Measurements from ENCODE around the gene ITGAD. TPM values are rescaled to one million over a fixed set of nuclear protein-coding genes. Genes with fewer than 3 reads are reported as not detected.
A peak's percentile ranks its signal among the peaks of the same experiment; 100 is the strongest.

The ITGAD gene
- polyA plus RNA-seq, 1 of the 3 experiments (the other 2 are of a cell fraction): not detected

GRCh38 chr16:31355431-31356100 is 37.6 kb upstream of the ITGAD start (continued):
- TF ChIP-seq ZBTB33 (IDR thresholded peaks at IDR 0.05; ENCODE audit: borderline replicate concordance, low read depth) (no peak), FOXJ3 (CRISPR knock-in tag; IDR thresholded peaks at IDR 0.05) (no peak), EZH2phosphoT487 (IDR thresholded peaks at IDR 0.05; ENCODE audit: borderline replicate concordance, low read depth) (no peak)

DNA sequence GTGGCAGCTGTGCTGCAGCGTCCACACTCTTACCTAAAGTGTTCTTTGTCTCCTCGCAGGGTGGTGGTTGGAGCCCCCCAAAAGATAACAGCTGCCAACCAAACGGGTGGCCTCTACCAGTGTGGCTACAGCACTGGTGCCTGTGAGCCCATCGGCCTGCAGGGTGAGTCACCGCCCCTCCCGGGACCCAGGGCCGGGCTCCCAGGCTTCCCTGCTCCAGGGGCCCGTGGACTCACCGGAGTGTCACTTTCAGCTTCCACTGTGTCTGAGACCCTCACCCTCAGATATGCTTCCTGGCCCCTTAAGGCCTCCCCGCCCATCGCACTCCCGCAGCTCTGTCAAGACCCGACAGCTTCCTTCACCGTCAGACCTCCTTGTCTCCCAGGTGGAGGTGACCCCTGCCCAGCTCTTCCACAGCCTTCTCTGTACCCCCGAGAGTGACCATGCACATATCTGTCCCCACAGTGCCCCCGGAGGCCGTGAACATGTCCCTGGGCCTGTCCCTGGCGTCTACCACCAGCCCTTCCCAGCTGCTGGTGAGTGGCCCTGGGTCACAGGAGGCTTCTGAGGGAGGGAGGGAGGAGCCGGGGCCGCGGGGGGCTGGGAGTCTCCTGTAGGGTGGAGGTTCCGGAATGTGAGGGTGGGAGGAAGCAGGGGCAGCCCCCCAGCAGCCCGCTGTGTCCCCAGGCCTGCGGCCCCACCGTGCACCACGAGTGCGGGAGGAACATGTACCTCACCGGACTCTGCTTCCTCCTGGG is 36.4 kb upstream of the ITGAD start:
- TF ChIP-seq FOSL2 (IDR thresholded peaks at IDR 0.05; ENCODE audit: borderline replicate concordance, low read depth) (0 out of 2 replicates have a peak, but pooled peaks have one; percentile 10), RXRA (IDR thresholded peaks at IDR 0.05; ENCODE audit: borderline replicate concordance, low read depth) (no peak)
- ChIA-PET POLR2A (no interaction called here), CTCF (no interaction called here)

GRCh38 chr16:31357324-31358109 is 35.6 kb upstream of the ITGAD start:
- 58% methylated on average over 17 of the region's 18 CpGs for WGBS (ENCODE audit: low lambda C conversion rate)
- Histone ChIP-seq H3K9ac (no peak overlapping the region), H3K27ac (ENCODE audit: low read depth in 2 of 2, low read length in 1 of 2) (no peak overlapping the region), H4K20me1 (ENCODE audit: insufficient read depth) (no peaks in the 10 kb centered on the region), H3K79me2 (ENCODE audit: insufficient read depth) (no peaks in the 10 kb centered on the region), H3K9me3 (no peaks in the 10 kb centered on the region), H3F3A (replicated peaks; ENCODE audit: insufficient read depth) (no peaks in the 10 kb centered on the region), H3K9me2 (no peaks in the 10 kb centered on the region), H3K4me1 (ENCODE audit: control insufficient read depth in 1 of 2, insufficient read depth in 2 of 2, low read depth in 1 of 2, low read length in 1 of 2) (no peaks in the 10 kb centered on the region), H2AFZ (ENCODE audit: low read depth) (no peak overlapping the region), H3K4me2 (no peak overlapping the region), H3K27me3 (ENCODE audit: insufficient read depth) (peaks cover 23% of the 10 kb centered on the region), H3K36me3 (replicated peaks in 1 of 2; ENCODE audit: control insufficient read depth in 1 of 2, insufficient read depth in 2 of 2, low read length in 1 of 2) (no peaks in the 10 kb centered on the region), H3K4me3 (ENCODE audit: low read depth in 2 of 2, low read length in 1 of 2) (no peak overlapping the region)
- peak; percentile 14 for DNase-seq
- POLR2A ChIA-PET: no interaction called here
- CTCF ChIA-PET: no interaction called here
- TF ChIP-seq MAX (IDR thresholded peaks at IDR 0.05; ENCODE audit: low read depth) (no peak), FOSL2 (IDR thresholded peaks at IDR 0.05; ENCODE audit: borderline replicate concordance, low read depth) (no peak), YY1 (IDR thresholded peaks at IDR 0.05; ENCODE audit: low read depth) (no peak), USF2 (IDR thresholded peaks at IDR 0.05; ENCODE audit: borderline replicate concordance, low read depth, low read length) (no peak), GABPA (IDR thresholded peaks at IDR 0.05; ENCODE audit: low read depth) (no peak), REST (IDR thresholded peaks at IDR 0.05; ENCODE audit: low read depth, low read length) (no peak), RAD21 (IDR thresholded peaks at IDR 0.05; ENCODE audit: low read length) (no peak)
- TF ChIP-seq, protein P1, sequence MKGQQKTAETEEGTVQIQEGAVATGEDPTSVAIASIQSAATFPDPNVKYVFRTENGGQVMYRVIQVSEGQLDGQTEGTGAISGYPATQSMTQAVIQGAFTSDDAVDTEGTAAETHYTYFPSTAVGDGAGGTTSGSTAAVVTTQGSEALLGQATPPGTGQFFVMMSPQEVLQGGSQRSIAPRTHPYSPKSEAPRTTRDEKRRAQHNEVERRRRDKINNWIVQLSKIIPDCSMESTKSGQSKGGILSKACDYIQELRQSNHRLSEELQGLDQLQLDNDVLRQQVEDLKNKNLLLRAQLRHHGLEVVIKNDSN (IDR thresholded peaks at IDR 0.05; ENCODE audit: borderline replicate concordance, low read depth): no peak

More for the DNA sequence above, 36.4 kb upstream of the ITGAD start:
- Histone ChIP-seq H3K4me3 (ENCODE audit: low read depth in 2 of 2, low read length in 1 of 2) (no peak overlapping the region), H3K27me3 (ENCODE audit: insufficient read depth) (peaks cover 28% of the 10 kb centered on the region), H4K20me1 (ENCODE audit: insufficient read depth) (no peaks in the 10 kb centered on the region), H3K9me3 (no peaks in the 10 kb centered on the region), H3K79me2 (ENCODE audit: insufficient read depth) (no peaks in the 10 kb centered on the region), H3K9ac (no peak overlapping the region), H3K4me1 (ENCODE audit: control insufficient read depth in 1 of 2, insufficient read depth in 2 of 2, low read depth in 1 of 2, low read length in 1 of 2) (no peaks in the 10 kb centered on the region), H3K27ac (ENCODE audit: low read depth in 2 of 2, low read length in 1 of 2) (no peak overlapping the region), H3K9me2 (no peaks in the 10 kb centered on the region), H3K36me3 (replicated peaks in 1 of 2; ENCODE audit: control insufficient read depth in 1 of 2, insufficient read depth in 2 of 2, low read length in 1 of 2) (no peaks in the 10 kb centered on the region), H3K4me2 (no peak overlapping the region), H2AFZ (ENCODE audit: low read depth) (no peak overlapping the region), H3F3A (replicated peaks; ENCODE audit: insufficient read depth) (no peaks in the 10 kb centered on the region)
- WGBS (ENCODE audit: low lambda C conversion rate): 36% methylated on average over 16 of the region's 28 CpGs
- DNase-seq: peak; percentile 17

Measured in SK-N-SH (cell line).